ENCODE data around the gene RELA. TPM values are rescaled to one million over a fixed set of nuclear protein-coding genes. Genes with fewer than 3 reads are reported as not detected.

RELA gene
- polyA plus RNA-seq, 1 of the 3 experiments (the other 2 are of a cell fraction): 49.5 TPM

DNA sequence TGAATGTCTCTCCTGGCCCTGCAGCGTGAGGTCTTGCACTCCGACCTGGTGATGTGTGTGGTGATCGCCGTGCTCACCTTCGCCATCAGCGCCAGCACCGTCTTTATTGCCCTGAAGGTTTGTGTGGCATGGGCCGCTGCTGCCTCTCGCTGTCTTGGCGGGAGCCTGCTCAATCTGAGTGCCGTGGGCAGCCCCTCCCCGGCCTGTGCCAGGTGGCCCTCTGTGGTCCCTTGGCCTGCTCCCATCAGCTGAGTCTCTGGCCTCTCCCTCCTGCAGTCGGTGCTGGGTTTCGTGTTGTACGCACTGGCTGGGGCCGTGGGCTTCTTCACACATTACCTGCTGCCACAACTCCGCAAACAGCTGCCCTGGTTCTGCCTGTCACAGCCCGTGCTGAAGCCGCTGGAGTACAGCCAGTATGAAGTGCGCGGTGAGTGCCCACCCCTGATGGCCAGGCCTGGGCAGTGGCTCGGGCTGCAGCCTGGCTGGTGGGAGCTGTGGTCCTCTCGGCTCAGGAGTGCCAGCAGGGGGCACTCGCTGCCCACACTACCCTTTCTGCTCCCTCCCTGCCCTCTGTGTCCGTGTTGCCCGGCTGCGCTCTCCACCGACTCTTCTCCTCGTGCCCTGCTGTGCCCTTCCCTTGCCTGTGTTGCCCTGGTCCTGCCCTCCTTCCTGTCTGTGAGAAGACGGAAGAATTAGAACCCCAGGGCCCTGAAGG is 36.9 kb downstream of the RELA start:
- 83% methylated on average over 9 of the region's 30 CpGs for WGBS (ENCODE audit: low lambda C conversion rate)
- no peak overlapping the region for H3K27ac ChIP-seq (ENCODE audit: low read depth in 2 of 2, low read length in 1 of 2)
- H3K9ac ChIP-seq: no peak overlapping the region
- peak; percentile 45 for TF ChIP-seq SMC3 (IDR thresholded peaks at IDR 0.05; ENCODE audit: low read depth, low read length)
- TF ChIP-seq, protein P1, sequence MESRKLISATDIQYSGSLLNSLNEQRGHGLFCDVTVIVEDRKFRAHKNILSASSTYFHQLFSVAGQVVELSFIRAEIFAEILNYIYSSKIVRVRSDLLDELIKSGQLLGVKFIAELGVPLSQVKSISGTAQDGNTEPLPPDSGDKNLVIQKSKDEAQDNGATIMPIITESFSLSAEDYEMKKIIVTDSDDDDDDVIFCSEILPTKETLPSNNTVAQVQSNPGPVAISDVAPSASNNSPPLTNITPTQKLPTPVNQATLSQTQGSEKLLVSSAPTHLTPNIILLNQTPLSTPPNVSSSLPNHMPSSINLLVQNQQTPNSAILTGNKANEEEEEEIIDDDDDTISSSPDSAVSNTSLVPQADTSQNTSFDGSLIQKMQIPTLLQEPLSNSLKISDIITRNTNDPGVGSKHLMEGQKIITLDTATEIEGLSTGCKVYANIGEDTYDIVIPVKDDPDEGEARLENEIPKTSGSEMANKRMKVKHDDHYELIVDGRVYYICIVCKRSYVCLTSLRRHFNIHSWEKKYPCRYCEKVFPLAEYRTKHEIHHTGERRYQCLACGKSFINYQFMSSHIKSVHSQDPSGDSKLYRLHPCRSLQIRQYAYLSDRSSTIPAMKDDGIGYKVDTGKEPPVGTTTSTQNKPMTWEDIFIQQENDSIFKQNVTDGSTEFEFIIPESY (IDR thresholded peaks at IDR 0.05; ENCODE audit: borderline replicate concordance, low read depth): no peak
- TF ChIP-seq, protein P2, sequence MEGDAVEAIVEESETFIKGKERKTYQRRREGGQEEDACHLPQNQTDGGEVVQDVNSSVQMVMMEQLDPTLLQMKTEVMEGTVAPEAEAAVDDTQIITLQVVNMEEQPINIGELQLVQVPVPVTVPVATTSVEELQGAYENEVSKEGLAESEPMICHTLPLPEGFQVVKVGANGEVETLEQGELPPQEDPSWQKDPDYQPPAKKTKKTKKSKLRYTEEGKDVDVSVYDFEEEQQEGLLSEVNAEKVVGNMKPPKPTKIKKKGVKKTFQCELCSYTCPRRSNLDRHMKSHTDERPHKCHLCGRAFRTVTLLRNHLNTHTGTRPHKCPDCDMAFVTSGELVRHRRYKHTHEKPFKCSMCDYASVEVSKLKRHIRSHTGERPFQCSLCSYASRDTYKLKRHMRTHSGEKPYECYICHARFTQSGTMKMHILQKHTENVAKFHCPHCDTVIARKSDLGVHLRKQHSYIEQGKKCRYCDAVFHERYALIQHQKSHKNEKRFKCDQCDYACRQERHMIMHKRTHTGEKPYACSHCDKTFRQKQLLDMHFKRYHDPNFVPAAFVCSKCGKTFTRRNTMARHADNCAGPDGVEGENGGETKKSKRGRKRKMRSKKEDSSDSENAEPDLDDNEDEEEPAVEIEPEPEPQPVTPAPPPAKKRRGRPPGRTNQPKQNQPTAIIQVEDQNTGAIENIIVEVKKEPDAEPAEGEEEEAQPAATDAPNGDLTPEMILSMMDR (IDR thresholded peaks at IDR 0.05): peak; percentile 54
- peak; percentile 69 for TF ChIP-seq RAD21 (IDR thresholded peaks at IDR 0.05; ENCODE audit: low read length)
- H3K9me2 ChIP-seq: no peaks in the 10 kb centered on the region
- H3K4me1 ChIP-seq (ENCODE audit: control insufficient read depth in 1 of 2, insufficient read depth in 2 of 2, low read depth in 1 of 2, low read length in 1 of 2): no peaks in the 10 kb centered on the region
- H3F3A ChIP-seq (replicated peaks; ENCODE audit: insufficient read depth): no peaks in the 10 kb centered on the region
- H3K9me3 ChIP-seq: no peaks in the 10 kb centered on the region
- no peak overlapping the region for H2AFZ ChIP-seq (ENCODE audit: low read depth)
- H3K36me3 ChIP-seq (replicated peaks in 1 of 2; ENCODE audit: control insufficient read depth in 1 of 2, insufficient read depth in 2 of 2, low read length in 1 of 2): peaks cover 22 to 85% of the 10 kb centered on the region in 2 experiments
- H3K27me3 ChIP-seq (ENCODE audit: insufficient read depth): no peaks in the 10 kb centered on the region
- H4K20me1 ChIP-seq (ENCODE audit: insufficient read depth): no peaks in the 10 kb centered on the region
- CTCF ChIA-PET: interaction anchor here (0.8 to 4.4 kb wide), 25 partner anchors 8 to 397 kb away, joined by 3 to 42 read pairs (median 6); partner anchors contain the start of genes KAT5, RELA and SIPA1
- POLR2A ChIA-PET: interaction anchor here (1.2 to 2.8 kb wide), 3 partner anchors 11 to 86 kb away, joined by 3 to 11 read pairs (median 4); partner anchors contain the start of genes KAT5, PCNX3 and SIPA1
- no peak overlapping the region for H3K4me3 ChIP-seq (ENCODE audit: low read depth in 2 of 2, low read length in 1 of 2)
- no peak overlapping the region for H3K4me2 ChIP-seq
- peaks cover 8% of the 10 kb centered on the region; the same call in 1 of the 2 replicates for H3K79me2 ChIP-seq (ENCODE audit: insufficient read depth)
- DNase-seq: peak; percentile 89

DNA sequence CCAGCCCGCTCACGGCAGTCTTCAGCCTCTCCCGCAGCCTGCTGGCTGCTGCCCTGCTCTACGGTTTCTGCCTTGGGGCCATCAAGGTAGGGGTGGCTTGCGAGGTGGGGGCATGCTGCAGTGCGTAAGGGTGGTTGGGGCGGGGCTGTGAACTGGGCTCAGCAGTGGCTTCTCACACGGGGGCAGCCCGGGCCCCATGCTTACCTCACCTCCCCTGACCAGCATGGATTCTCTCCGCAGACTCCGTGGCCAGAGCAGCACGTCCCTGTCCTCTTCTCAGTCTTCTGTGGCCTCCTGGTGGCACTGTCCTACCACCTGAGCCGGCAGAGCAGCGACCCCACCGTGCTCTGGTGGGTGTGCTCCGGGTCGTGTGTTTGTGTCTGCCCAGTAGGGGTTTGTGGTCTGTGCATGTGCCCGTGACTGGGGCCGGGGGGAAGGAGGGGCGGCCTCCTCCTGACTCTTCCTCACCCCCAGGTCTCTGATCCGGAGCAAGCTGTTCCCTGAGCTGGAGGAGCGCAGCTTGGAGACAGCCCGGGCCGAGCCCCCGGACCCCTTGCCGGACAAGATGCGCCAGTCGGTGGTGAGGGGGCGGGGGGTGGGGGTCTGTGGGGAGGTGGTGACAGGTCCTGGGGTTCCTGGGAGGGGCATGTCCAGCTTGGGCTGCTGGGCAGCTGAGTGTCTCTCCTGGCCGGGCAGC is 37.6 kb downstream of the RELA start:
- H3K4me3 ChIP-seq (ENCODE audit: low read depth in 2 of 2, low read length in 1 of 2): no peak overlapping the region
- ChIA-PET CTCF (interaction anchor here (0.9 to 4.4 kb wide), 20 partner anchors 8 to 398 kb away, joined by 3 to 42 read pairs (median 6); partner anchors contain the start of genes KAT5, RELA and SIPA1), POLR2A (interaction anchor here (1.2 to 2.8 kb wide), 2 partner anchors 13 to 87 kb away, joined by 3 to 11 read pairs; partner anchors contain the start of genes KAT5 and SIPA1)
- no peak overlapping the region for H3K4me2 ChIP-seq
- H3K27ac ChIP-seq (ENCODE audit: low read depth in 2 of 2, low read length in 1 of 2): no peak overlapping the region
- no peaks in the 10 kb centered on the region for H3K27me3 ChIP-seq (ENCODE audit: insufficient read depth)
- H3K36me3 ChIP-seq (replicated peaks in 1 of 2; ENCODE audit: control insufficient read depth in 1 of 2, insufficient read depth in 2 of 2, low read length in 1 of 2): peaks cover 16 to 85% of the 10 kb centered on the region in 2 experiments
- H3K9me2 ChIP-seq: no peaks in the 10 kb centered on the region
- DNase-seq: no peak
- peaks cover 15% of the 10 kb centered on the region; the same call in 1 of the 2 replicates for H3K79me2 ChIP-seq (ENCODE audit: insufficient read depth)
- H3K9me3 ChIP-seq: no peaks in the 10 kb centered on the region
- no peaks in the 10 kb centered on the region for H3K4me1 ChIP-seq (ENCODE audit: control insufficient read depth in 1 of 2, insufficient read depth in 2 of 2, low read depth in 1 of 2, low read length in 1 of 2)
- no peaks in the 10 kb centered on the region for H3F3A ChIP-seq (replicated peaks; ENCODE audit: insufficient read depth)
- no peaks in the 10 kb centered on the region for H4K20me1 ChIP-seq (ENCODE audit: insufficient read depth)
- no peak overlapping the region for H2AFZ ChIP-seq (ENCODE audit: low read depth)
- H3K9ac ChIP-seq: no peak overlapping the region
- WGBS (ENCODE audit: low lambda C conversion rate): 83% methylated on average over 13 of the region's 30 CpGs
- TF ChIP-seq, protein P3, sequence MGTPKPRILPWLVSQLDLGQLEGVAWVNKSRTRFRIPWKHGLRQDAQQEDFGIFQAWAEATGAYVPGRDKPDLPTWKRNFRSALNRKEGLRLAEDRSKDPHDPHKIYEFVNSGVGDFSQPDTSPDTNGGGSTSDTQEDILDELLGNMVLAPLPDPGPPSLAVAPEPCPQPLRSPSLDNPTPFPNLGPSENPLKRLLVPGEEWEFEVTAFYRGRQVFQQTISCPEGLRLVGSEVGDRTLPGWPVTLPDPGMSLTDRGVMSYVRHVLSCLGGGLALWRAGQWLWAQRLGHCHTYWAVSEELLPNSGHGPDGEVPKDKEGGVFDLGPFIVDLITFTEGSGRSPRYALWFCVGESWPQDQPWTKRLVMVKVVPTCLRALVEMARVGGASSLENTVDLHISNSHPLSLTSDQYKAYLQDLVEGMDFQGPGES (IDR thresholded peaks at IDR 0.05; ENCODE audit: low read depth, low read length): no peak
- TF ChIP-seq FOXM1 (IDR thresholded peaks at IDR 0.05; ENCODE audit: low read depth) (no peak), NFIC (IDR thresholded peaks at IDR 0.05; ENCODE audit: borderline replicate concordance) (no peak), GABPA (IDR thresholded peaks at IDR 0.05; ENCODE audit: low read depth) (no peak), SMC3 (IDR thresholded peaks at IDR 0.05; ENCODE audit: low read depth, low read length) (no peak), TAF1 (IDR thresholded peaks at IDR 0.05; ENCODE audit: borderline replicate concordance, low read depth, low read length) (no peak), SIN3A (IDR thresholded peaks at IDR 0.05; ENCODE audit: borderline replicate concordance, low read depth, low read length) (no peak), TEAD4 (IDR thresholded peaks at IDR 0.05; ENCODE audit: borderline replicate concordance, insufficient read depth) (no peak), JUND (IDR thresholded peaks at IDR 0.05) (no peak), RAD21 (IDR thresholded peaks at IDR 0.05; ENCODE audit: low read length) (no peak), EP300 (IDR thresholded peaks at IDR 0.05; ENCODE audit: borderline replicate concordance in 1 of 2, low read depth in 1 of 2, low read length in 1 of 2) (no peak), CHD2 (IDR thresholded peaks at IDR 0.05; ENCODE audit: low read length, partially characterized antibody) (no peak), ELF1 (IDR thresholded peaks at IDR 0.05) (no peak), POLR2AphosphoS5 (IDR thresholded peaks at IDR 0.05; ENCODE audit: low read depth, low read length) (no peak), EZH2phosphoT487 (IDR thresholded peaks at IDR 0.05; ENCODE audit: borderline replicate concordance, low read depth) (no peak)
- TF ChIP-seq, protein P2 (IDR thresholded peaks at IDR 0.05): no peak
